SKM-1 (cell line): Measurements from ENCODE around the gene PEX11G.

Experiments
- DNase-seq: peaks from one replicate; lab custom pipeline; 2025; ENCODE audit not compliant: unreplicated experiment; lab: John Stamatoyannopoulos, UW

The PEX11G gene

DNA sequence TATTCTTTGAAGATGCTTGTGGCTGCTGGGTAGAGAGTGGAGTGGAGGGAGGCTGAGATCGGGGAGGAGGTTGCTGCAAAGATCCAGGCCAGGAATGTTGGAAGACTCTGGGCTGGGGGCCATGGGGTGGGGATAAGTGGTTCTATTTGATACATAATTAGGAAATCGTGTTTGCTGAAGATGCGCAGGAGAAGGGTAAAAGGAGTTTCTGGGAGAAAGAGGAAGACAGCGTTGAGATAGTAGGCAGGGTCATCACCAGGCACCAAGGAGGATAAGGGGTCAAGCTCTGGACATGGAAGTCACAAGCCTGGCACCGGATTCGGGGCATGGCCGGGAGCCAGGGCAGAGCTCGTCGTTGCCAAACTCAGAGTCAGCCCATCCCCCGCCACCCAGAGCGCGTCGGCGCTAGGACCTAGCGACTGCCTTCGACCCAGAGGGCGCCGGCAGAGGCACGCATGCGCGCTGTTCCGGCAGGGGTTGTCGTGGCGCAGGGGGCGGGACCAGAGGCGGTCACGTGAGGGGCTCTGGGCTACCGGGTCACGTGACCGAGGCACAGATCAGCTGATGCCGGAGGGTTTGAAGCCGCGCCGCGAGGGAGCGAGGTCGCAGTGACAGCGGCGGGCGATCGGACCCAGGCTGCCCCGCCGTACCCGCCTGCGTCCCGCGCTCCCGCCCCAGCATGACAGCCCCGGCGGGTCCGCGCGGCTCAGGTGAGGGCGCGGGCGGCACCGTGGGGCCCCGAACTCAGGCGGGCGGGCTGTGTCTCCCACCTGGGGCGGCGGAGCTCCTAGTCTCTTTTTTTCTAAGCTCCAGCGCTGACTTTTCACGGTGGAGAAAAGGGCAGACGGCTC lies 33.5 kb upstream of the PEX11G start, which contains the start of gene MCOLN1:
Gene MCOLN1 (plus strand): TSS at position 553 of the 851 bp plus-strand sequence. CDS start 127 bp downstream, at position 680.
- DNase-seq, result peak; percentile 92

DNA sequence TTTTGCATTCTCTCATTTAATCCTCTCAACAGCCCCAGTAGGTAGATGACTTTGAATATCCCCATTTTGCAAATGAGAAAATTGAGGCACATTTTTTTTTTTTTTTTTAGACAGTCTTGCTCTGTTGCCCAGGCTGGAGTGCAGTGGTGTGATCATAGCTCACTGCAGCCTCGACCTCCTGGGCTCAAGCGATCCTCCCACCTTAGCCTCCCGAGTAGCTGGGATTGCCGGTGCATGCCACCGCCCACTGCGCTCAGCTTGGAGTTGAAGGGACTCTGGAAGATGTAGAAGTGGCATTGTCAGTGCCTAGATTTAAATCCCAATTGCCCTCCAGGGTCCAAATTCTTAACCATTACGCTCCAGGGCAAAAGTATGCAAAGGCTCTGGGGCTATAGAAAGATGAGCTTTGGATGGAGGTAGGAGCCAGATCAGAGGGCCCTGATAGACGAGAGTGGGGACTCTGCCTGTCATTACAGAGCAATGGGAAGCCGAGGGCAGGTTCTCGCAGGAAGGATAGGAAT lies 32.8 kb upstream of the PEX11G start:
- DNase-seq, result no peak

DNA sequence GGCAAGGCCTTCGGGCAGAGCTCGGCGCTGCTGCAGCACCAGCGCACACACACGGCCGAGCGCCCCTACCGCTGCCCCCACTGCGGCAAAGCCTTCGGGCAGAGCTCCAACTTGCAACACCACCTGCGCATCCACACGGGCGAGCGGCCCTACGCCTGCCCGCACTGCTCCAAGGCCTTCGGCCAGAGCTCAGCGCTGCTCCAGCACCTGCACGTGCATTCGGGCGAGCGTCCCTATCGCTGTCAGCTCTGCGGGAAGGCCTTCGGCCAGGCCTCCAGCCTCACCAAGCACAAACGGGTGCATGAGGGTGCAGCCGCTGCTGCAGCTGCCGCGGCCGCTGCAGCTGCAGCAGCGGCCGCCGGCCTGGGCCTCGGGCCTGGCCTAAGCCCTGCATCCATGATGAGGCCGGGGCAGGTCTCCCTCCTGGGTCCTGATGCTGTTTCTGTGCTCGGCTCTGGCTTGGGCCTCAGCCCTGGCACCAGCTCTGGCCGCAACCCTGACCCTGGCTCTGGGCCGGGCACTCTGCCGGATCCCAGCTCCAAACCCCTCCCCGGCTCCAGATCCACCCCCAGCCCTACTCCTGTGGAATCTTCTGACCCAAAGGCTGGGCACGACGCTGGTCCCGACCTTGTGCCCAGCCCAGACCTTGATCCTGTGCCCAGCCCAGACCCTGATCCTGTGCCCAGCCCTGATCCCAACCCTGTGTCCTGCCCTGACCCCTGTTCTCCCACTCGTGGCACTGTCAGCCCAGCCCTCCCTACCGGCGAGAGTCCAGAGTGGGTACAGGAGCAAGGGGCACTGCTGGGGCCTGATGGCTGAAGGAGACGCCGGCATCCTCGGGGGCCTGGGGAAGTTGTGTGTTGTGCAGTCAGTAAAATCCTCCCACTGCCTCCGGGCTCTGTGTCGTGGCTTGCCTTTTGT lies 31.6 kb upstream of the PEX11G start:
- no peak for DNase-seq

DNA sequence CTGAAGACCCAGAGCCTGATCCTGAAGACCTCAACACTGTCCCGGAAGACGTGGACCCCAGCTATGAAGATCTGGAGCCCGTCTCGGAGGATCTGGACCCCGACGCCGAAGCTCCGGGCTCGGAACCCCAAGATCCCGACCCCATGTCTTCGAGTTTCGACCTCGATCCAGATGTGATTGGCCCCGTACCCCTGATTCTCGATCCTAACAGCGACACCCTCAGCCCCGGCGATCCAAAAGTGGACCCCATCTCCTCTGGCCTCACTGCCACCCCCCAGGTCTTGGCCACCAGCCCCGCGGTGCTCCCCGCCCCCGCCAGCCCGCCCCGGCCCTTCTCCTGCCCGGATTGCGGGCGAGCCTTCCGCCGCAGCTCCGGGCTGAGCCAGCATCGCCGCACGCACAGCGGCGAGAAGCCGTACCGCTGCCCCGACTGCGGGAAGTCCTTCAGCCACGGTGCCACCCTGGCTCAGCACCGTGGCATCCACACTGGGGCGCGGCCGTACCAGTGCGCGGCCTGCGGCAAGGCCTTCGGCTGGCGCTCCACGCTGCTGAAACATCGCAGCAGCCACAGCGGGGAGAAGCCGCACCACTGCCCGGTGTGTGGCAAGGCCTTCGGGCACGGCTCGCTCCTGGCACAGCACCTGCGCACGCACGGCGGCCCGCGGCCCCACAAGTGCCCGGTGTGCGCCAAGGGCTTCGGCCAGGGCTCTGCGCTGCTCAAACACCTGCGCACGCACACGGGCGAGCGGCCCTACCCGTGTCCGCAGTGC lies 30.7 kb upstream of the PEX11G start:
- DNase-seq, result no peak

DNA sequence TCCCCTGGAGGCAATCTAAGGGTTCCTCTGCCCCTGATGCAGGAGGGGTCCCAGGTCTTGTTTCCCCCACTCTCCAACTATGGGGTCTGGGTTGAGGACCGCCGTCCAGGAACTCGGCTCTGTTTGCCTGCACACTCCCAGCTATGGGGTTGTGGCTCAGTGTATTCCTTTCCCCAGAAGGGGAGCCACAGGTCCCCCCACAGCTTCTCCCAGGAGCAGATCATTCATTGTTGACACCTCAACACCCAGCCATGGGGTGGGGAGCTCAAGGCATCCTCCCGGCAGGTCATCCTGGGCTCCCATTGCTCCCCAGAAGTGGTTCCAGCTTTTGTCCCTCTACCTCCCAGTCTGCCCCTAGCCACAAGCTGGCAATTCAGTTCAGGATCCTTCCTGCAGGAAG lies 28.0 kb upstream of the PEX11G start:
- no peak for DNase-seq

DNA sequence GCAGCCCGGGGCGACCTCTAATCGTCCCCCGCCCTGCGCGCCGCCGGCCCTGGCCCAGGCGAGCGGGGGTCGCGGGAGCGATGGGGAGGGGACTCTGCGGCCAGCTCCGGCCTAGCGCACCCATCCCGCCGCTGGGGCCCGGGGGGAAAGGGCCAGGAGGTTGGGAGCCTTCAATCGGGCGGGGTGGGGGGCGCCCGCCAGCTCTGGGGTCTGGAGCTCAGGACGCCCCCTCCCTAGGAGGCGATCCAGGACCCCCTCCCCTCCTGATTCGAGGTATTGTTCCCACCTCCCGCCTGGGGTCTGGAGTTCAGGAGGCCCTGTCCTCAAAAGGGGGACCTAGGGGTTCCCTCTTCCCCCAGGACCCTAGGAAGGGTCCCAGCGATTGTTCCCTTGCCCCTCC lies 27.5 kb upstream of the PEX11G start:
- DNase-seq, result no peak

DNA sequence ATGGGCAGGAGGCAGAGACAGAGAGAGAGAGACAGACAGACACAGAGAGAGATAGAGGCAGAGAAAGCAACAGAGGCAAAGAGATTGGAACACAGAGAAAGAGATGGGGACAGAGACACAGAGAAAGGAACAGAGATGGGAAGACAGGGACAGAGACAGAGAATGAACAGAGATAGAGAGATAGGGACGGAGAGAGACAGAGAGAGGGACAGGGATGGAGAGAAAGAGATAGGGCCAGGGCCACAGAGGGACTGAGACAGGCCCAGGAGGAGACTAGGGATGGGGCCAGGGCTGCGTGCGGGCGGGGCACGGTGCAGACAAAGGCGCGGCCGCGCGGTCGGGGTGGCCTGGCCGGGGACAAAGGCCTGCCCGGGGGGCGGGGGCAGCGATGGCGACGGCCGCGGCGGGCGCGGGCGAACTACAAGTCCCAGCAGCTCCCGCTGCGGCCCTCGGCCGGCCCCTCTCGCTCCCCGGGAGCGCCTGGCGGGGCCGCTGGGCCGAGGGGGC lies 26.9 kb upstream of the PEX11G start, which contains the start of gene ZNF358:
Gene ZNF358 (plus strand): TSS at position 459 of the 507 bp plus-strand sequence. CDS start 3,140 bp downstream, outside the sequence.
- DNase-seq, result no peak

DNA sequence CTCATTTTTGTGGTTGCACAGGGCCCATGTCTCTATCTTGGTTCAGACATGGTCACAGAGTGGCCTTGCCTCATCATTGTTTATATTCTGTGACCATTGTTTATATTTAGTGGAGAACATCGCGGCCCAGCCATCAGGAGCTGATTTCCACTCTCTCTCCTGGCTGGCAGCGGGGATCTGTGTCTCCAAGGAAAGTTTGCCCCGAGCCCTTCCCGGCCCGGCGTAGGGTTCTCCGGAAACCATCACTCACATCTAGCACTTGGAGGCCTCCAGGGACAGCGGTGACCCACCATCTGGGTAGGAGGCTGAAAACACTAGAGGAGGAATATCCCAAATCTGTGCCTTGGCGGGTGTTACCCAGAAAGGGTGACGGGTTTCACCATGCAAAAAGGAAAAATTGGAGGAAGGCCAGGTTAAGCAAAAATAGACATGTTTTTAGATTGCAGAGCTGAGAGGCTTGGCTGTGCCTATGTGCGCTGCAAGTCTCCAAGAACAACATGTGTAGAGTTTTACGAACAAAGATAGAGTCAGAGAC lies 26.3 kb upstream of the PEX11G start:
- DNase-seq, result no peak

DNA sequence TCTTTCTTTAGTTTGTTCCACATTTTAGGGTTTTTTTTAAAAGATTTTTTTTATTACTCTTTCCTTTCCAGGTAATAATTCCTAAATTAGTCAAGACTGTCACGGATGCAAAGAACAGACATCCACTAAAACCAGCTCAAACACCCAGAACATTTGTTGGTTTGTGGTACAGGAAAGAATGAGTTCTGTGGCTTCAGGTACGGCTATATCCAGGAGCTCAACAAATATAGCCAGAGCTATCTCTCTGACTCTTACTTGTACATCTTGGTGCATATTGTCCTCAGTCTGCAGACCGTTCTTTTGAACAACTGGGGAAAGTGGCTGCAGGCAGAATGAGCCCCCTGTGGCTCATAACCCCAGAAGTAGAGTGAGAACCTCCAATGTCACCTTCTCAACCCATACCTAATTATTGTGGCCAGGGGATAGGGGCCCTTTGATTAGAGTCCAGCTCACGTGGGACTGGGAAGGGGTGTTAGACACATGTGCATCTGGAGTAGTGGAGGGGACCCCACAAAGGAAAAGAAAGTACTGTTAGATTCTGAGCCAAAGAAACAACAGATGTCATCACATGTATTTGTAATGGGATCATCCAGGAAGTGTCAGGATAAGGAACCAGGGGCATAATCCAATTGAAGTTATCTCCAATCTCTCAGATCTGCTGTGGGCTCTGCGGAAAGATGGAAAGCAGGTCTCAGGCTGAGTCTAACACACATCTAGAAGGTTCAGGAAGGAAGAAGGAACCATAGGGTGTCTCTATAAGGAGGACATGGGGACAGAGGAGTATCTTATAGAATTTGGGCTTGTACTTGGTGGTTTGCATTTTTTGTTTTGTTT lies 25.2 kb upstream of the PEX11G start:
- no peak for DNase-seq

DNA sequence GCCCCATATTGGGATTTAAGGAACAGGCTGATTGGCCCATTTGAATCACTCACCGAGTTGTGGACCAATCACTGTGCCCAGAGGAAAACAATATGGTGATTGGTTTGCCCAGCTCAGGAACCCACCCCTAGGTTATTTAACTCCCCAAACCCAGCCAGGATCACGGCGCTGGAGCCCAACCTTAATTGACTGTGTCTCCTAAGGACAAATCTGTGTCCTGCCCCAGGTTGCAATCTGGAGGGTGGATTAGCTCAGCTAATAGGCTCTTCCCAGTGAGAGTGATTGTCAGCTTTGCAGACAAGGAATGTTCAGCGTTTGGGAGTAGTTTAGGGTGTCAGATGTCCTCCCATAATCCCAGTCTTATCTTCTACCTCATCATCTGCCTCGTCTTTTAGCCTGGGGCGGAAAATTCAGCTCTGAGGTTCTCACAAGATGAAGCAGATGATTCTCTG lies 23.6 kb upstream of the PEX11G start:
- DNase-seq, result no peak

DNA sequence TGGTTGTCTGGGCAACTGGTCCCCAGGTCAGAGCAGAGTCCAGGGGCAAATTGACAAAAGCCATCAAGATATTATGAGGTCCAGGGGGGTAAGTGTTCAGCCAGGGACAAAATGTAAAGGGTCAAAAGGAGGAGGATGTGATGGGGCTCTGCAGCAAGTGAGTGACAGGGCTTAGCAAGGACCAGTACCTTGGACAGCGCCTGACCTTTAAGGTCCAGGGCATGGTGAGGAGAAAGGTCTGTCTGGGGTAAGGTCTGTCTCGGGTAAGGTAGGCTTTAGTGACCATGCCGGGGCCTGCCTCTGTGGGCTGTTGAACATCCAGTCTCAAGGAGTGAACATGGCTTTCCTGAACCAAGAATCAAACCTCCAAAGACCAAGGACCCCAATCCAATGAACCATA lies 20.8 kb upstream of the PEX11G start:
- DNase-seq, result no peak

DNA sequence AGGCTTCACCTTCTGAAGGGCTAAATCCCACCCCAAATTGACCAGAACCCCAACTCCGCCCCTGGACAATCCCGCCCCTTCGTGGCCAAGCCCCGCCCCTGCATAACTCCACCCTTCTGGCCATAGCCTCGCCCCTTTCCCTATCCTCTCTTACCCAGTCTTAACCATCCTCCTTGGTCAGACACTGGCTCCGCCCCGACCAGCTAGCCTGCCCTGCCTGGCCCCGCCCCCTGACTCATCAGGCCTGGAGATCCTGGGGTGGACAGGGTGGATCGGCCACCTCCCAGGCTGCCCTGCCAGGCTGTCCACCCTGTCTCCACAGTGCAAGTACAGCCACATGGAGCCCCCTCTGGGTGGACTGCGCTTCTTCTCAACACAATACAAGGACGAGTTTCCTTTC lies 19.0 kb upstream of the PEX11G start:
- DNase-seq, result peak; percentile 48

DNA sequence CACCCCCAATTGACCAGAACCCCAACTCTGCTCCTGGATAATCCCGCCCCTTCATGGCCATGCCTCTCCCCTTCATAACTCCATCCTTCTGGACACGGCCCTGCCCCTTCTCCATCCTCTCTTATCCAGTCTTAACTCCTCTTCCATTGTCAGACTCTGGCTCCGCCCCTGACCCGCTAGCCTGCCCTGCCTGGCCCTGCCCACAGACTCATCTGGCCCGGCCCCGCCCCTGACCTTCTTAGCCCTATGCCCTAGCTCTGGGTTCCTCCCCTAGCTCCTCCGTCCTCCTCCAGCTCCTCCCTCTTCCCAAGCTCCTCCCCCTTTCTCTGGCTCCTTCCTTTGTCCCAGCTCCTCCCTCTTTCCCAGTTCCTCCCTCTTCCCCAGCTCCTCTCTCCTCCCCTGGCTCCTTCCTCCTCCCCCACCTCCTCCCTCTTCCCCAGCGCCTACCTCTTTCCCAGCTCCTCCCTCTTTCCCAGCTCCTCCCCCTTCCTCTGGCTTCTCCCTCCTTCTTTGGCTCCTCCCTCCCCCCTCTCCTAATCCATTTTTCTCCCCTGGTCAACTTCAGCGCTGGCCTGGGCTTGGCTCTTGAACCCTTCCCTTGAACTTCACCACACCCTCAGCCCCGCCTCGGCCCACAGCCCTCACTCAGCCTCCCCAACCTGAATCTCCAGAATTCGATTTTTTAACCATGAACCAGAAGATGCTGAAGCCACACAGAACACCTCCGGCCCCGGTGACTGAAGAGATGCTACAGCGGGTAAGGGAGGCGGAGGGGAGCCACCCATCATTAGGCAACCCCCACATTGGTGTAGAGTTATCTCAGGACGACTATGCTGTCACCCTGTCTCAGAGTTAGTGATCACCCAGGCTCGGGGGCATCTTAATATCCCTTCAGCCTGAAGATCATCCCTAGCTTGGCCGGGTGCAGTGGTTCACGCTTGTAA lies 17.8 kb upstream of the PEX11G start:
- DNase-seq, result peak; percentile 94

DNA sequence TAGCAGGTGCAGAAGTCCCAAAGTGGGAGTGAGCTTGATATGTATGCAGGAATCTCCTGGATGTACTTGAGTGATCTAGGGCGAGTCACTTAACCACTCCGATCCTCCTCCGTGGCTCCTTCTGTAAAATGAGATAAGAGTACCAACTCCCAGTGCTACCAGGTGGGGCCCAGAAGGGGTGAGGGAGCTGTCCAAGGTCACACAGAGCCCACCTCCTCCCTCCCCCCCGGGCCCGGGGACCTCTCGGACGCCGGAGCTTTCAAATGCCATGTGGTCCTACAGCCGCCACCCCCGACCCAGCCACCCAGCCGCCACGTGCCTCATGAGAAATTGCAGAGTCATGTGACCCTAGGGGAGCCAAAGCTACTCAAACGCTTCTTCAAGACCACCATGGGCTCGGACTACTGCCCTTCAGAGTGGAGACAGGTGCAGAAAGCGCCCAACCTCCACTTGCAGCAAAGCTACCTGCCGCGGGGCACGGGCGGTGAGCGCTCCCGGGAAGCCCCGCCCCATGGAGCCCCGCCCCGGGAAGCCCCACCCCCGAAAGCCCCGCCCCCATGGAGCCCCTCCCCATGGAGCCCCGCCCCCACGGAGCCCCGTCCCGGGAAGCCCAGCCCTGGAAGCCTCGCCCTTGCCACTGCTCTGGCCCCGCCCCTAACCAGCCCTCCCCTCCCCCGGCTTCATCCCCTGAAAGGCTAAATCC lies 17.0 kb upstream of the PEX11G start:
- no peak for DNase-seq

DNA sequence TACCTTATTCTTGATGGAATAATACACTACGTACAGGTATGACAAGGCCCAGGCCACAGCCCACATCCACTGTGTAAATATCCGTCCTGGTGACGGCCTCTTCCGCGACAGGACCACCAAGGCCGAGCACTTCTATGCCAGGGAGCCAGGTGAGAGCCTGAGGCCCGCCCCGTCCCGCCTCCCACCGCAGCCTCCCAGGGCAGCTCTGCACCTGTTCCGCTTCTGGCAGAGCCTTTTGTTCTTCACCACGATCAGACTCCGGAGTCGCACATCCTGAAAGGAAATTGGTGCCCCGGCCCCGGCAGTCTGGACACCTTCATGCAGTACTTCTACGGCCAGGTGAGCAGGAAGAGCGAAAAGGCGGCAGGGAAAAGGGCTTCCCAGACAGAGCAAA lies 16.4 kb upstream of the PEX11G start:
- no peak for DNase-seq

DNA sequence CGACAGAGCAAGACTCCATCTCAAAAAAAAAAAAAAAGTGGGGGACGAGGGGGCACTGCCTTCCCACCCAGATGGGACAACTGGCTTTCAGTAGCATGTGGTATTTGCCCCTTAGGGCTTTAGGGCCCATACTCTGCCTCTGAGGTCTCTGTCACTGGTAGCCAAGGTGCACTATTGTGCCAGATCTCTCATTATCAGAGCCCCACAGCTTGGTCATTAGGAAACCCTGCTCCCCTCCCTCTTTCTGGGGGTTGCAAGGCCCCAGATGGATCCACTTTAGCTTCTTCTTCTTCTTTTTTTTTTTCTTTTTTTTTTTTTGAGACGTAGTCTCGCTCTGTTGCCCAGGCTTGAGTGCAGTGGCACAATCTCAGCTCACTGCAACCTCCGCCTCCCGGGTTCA lies 15.8 kb upstream of the PEX11G start:
- no peak for DNase-seq

DNA sequence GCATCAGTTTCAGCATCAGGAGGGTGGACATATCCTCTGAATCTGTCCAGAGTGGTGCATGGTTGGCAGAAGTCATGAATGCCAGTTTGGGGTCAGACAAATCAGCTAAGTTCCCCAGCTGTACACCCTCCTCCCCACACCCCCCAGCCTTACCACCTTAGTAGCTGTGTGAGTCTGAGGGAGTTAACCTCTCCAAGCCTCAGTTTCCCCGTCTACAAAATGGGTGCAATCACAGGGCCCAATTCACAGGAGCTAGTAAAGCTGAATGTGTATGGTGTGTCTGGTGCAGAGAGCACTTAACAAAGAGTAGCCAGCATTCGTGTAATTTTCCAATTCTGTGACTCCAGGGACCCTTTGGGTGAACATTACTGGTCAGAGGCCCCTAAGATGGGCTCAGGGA lies 13.7 kb upstream of the PEX11G start:
- no peak for DNase-seq
